SJSA1 (cell line): ENCODE results near the gene GADL1. TPM values are rescaled to one million over a fixed set of nuclear protein-coding genes. Genes with fewer than 3 reads are reported as not detected.

Experiments used
- DNase-seq, 2 experiments: peaks; one replicate each; pipeline ENCODE4 v3.0.0-alpha.2; 2015 to 2020; ENCODE audit warnings: low spot score in 2 of 2, low read depth in 1 of 2
- H3K27ac ChIP-seq: fragments of 250-450 bp; sonication (Bioruptor Pico); 2 replicates; pipeline ENCODE4 v1.5.1; 2020; ENCODE audit warnings: mild to moderate bottlenecking, moderate library complexity
- H3K27me3 ChIP-seq: fragments of 250-450 bp; sonication (Bioruptor Pico); replicated peaks from 2 replicates; pipeline ENCODE4 v1.5.1; 2020; ENCODE audit warnings: mild to moderate bottlenecking, moderate library complexity
- H3K36me3 ChIP-seq: fragments of 250-450 bp; sonication (Bioruptor Pico); 2 replicates; pipeline ENCODE4 v1.5.1; 2020; ENCODE audit warnings: mild to moderate bottlenecking
- H3K4me1 ChIP-seq: fragments of 250-450 bp; sonication (Bioruptor Pico); replicated peaks from 2 replicates; pipeline ENCODE4 v1.6.1; 2021; ENCODE audit warnings: mild to moderate bottlenecking
- H3K4me3 ChIP-seq: fragments of 250-450 bp; sonication (Bioruptor Pico); 2 replicates; pipeline ENCODE4 v1.5.1; 2020; ENCODE audit warnings: mild to moderate bottlenecking
- H3K9me3 ChIP-seq: fragments of 250-450 bp; sonication (Bioruptor Pico); replicated peaks from 2 replicates; pipeline ENCODE4 v1.5.1; 2020; ENCODE audit warnings: mild to moderate bottlenecking
- total RNA-seq: library from RNA; depleted of rRNA; stranded (reverse); fragments of >200 nt; shearing (Covaris generic); gene quantifications from 2 replicates; pipeline ENCODE4 v1.2.3, GENCODE V29; 2014

Gene GADL1
- total RNA-seq, 1 experiment from 2014 or later, result 0.13 TPM

GRCh38 chr3:30862004-30862403 lies 32.5 kb downstream of the GADL1 start:
- Histone ChIP-seq H3K36me3 (no peaks in the 10 kb centered on the region), H3K9me3 (no peaks in the 10 kb centered on the region), H3K4me3 (no peak overlapping the region), H3K27me3 (0 out of 2 replicates have a peak, but pooled peaks cover 6% of the 10 kb centered on the region), H3K27ac (no peak overlapping the region), H3K4me1 (no peaks in the 10 kb centered on the region)
- no peak for DNase-seq

GRCh38 chr3:30858894-30859389 lies 35.5 kb downstream of the GADL1 start:
- H3K9me3 ChIP-seq, result no peaks in the 10 kb centered on the region
- H3K36me3 ChIP-seq, result no peaks in the 10 kb centered on the region
- H3K4me3 ChIP-seq, result no peak overlapping the region
- no peak overlapping the region for H3K27ac ChIP-seq
- no peak for DNase-seq
- peaks cover 6% of the 10 kb centered on the region; the same call in 1 of the 2 replicates for H3K27me3 ChIP-seq
- H3K4me1 ChIP-seq, result no peaks in the 10 kb centered on the region

- H3K4me3 ChIP-seq, result no peak overlapping the region
- H3K9me3 ChIP-seq, result no peaks in the 10 kb centered on the region
- no peaks in the 10 kb centered on the region for H3K36me3 ChIP-seq
- H3K27me3 ChIP-seq, result peaks cover 4% of the 10 kb centered on the region; the same call in 1 of the 2 replicates
- H3K4me1 ChIP-seq, result no peaks in the 10 kb centered on the region
- H3K27ac ChIP-seq, result no peak overlapping the region
- DNase-seq, result no peak
These were observed 38.8 kb downstream of the GADL1 start for GRCh38 chr3:30855400-30856292.

- no peaks in the 10 kb centered on the region; the same call in 1 of the 2 replicates for H3K27me3 ChIP-seq
- H3K36me3 ChIP-seq, result no peaks in the 10 kb centered on the region
- no peak for DNase-seq
- H3K4me3 ChIP-seq, result no peak overlapping the region
- no peaks in the 10 kb centered on the region for H3K4me1 ChIP-seq
- H3K9me3 ChIP-seq, result no peaks in the 10 kb centered on the region
- H3K27ac ChIP-seq, result no peak overlapping the region
These were observed 41.6 kb downstream of the GADL1 start for GRCh38 chr3:30852833-30853232.

GRCh38 chr3:30848087-30848779 lies 46.2 kb downstream of the GADL1 start:
- H3K27me3 ChIP-seq, result no peaks in the 10 kb centered on the region
- H3K4me3 ChIP-seq, result no peak overlapping the region
- DNase-seq, result no peak
- H3K27ac ChIP-seq, result no peak overlapping the region
- H3K9me3 ChIP-seq, result no peaks in the 10 kb centered on the region
- H3K4me1 ChIP-seq, result no peaks in the 10 kb centered on the region
- H3K36me3 ChIP-seq, result no peaks in the 10 kb centered on the region

GRCh38 chr3:30847592-30847991 lies 46.9 kb downstream of the GADL1 start:
- H3K4me3 ChIP-seq, result no peak overlapping the region
- H3K4me1 ChIP-seq, result no peaks in the 10 kb centered on the region
- H3K9me3 ChIP-seq, result no peaks in the 10 kb centered on the region
- no peak overlapping the region for H3K27ac ChIP-seq
- H3K36me3 ChIP-seq, result no peaks in the 10 kb centered on the region
- DNase-seq, result no peak
- no peaks in the 10 kb centered on the region for H3K27me3 ChIP-seq

- H3K4me1 ChIP-seq, result no peaks in the 10 kb centered on the region
- no peaks in the 10 kb centered on the region for H3K36me3 ChIP-seq
- H3K27ac ChIP-seq, result no peak overlapping the region
- no peak for DNase-seq
- no peak overlapping the region for H3K4me3 ChIP-seq
- no peaks in the 10 kb centered on the region for H3K9me3 ChIP-seq
- H3K27me3 ChIP-seq, result no peaks in the 10 kb centered on the region
These were observed 48.9 kb downstream of the GADL1 start for GRCh38 chr3:30845606-30846005.

GRCh38 chr3:30843877-30844276 lies 50.6 kb downstream of the GADL1 start:
- H3K4me3 ChIP-seq, result no peak overlapping the region
- H3K27me3 ChIP-seq, result no peaks in the 10 kb centered on the region
- no peak for DNase-seq
- H3K4me1 ChIP-seq, result no peaks in the 10 kb centered on the region
- no peaks in the 10 kb centered on the region for H3K36me3 ChIP-seq
- no peak overlapping the region for H3K27ac ChIP-seq
- no peaks in the 10 kb centered on the region for H3K9me3 ChIP-seq

GRCh38 chr3:30836141-30836540 lies 58.3 kb downstream of the GADL1 start:
- no peaks in the 10 kb centered on the region for H3K9me3 ChIP-seq
- H3K27me3 ChIP-seq, result no peaks in the 10 kb centered on the region
- no peak for DNase-seq
- no peak overlapping the region for H3K4me3 ChIP-seq
- H3K4me1 ChIP-seq, result no peaks in the 10 kb centered on the region
- no peak overlapping the region for H3K27ac ChIP-seq
- no peaks in the 10 kb centered on the region for H3K36me3 ChIP-seq

GRCh38 chr3:30835667-30836066 lies 58.8 kb downstream of the GADL1 start:
- Histone ChIP-seq H3K9me3 (no peaks in the 10 kb centered on the region), H3K27me3 (no peaks in the 10 kb centered on the region), H3K4me3 (no peak overlapping the region), H3K27ac (no peak overlapping the region), H3K4me1 (no peaks in the 10 kb centered on the region), H3K36me3 (no peaks in the 10 kb centered on the region)
- DNase-seq, result no peak

- H3K4me1 ChIP-seq, result no peaks in the 10 kb centered on the region
- H3K27me3 ChIP-seq, result no peaks in the 10 kb centered on the region
- no peak for DNase-seq
- H3K36me3 ChIP-seq, result no peaks in the 10 kb centered on the region
- H3K27ac ChIP-seq, result no peak overlapping the region
- H3K4me3 ChIP-seq, result no peak overlapping the region
- no peaks in the 10 kb centered on the region for H3K9me3 ChIP-seq
These were observed 61.4 kb downstream of the GADL1 start for GRCh38 chr3:30832961-30833575.

- Histone ChIP-seq H3K27ac (no peak overlapping the region), H3K36me3 (no peaks in the 10 kb centered on the region), H3K9me3 (no peaks in the 10 kb centered on the region), H3K4me3 (no peak overlapping the region), H3K27me3 (no peaks in the 10 kb centered on the region; the same call in 1 of the 2 replicates), H3K4me1 (no peaks in the 10 kb centered on the region)
- DNase-seq, result no peak
These were observed 67.4 kb downstream of the GADL1 start for GRCh38 chr3:30827080-30827479.

GRCh38 chr3:30826531-30826942 lies 67.9 kb downstream of the GADL1 start:
- no peaks in the 10 kb centered on the region for H3K36me3 ChIP-seq
- no peak for DNase-seq
- no peaks in the 10 kb centered on the region; the same call in 1 of the 2 replicates for H3K27me3 ChIP-seq
- H3K9me3 ChIP-seq, result no peaks in the 10 kb centered on the region
- no peak overlapping the region for H3K4me3 ChIP-seq
- no peak overlapping the region for H3K27ac ChIP-seq
- no peaks in the 10 kb centered on the region for H3K4me1 ChIP-seq
